DLD1 (cell line): ENCODE measurements around the gene EPGN.

Source experiments
- in situ Hi-C: cut with HindIII; loops from 2 replicates; pipeline ENCODE4 v1.10.0; 2017; ENCODE audit warnings: low sequenced_read_pairs

The EPGN gene

GRCh38 chr4:74307170-74307569, 1.1 kb upstream of the EPGN start:
- in situ Hi-C loops, result loop anchor here (25.0 kb wide), 1 partner anchor 120 kb away; no protein-coding TSS in a partner anchor

- in situ Hi-C loops, result loop anchor here (25.0 kb wide), 1 partner anchor 122 kb away; no protein-coding TSS in a partner anchor
Measured at GRCh38 chr4:74309223-74309622, 953 bp downstream of the EPGN start.

- in situ Hi-C loops, result loop anchor here (25.0 kb wide), 1 partner anchor 125 kb away; no protein-coding TSS in a partner anchor
Measured at GRCh38 chr4:74311696-74312313, 3.5 kb downstream of the EPGN start.

GRCh38 chr4:74314329-74314728, 6.1 kb downstream of the EPGN start:
- in situ Hi-C loops, result loop anchor here (25.0 kb wide), 1 partner anchor 127 kb away; no protein-coding TSS in a partner anchor

GRCh38 chr4:74314944-74315343, 6.7 kb downstream of the EPGN start:
- in situ Hi-C loops, result loop anchor here (25.0 kb wide), 1 partner anchor 128 kb away; no protein-coding TSS in a partner anchor

- in situ Hi-C loops, result loop anchor here (25.0 kb wide), 1 partner anchor 128 kb away; no protein-coding TSS in a partner anchor
Measured at GRCh38 chr4:74315376-74315775, 7.1 kb downstream of the EPGN start.

GRCh38 chr4:74316397-74316796, 8.1 kb downstream of the EPGN start:
- in situ Hi-C loops, result loop anchor here (25.0 kb wide), 1 partner anchor 129 kb away; no protein-coding TSS in a partner anchor

GRCh38 chr4:74317616-74318246, 9.5 kb downstream of the EPGN start:
- in situ Hi-C loops, result loop anchor here (25.0 kb wide), 1 partner anchor 130 kb away; no protein-coding TSS in a partner anchor

- in situ Hi-C loops, result loop anchor here (25.0 kb wide), 1 partner anchor 131 kb away; no protein-coding TSS in a partner anchor
Measured at GRCh38 chr4:74318276-74318675, 10.0 kb downstream of the EPGN start.

- in situ Hi-C loops, result loop anchor here (25.0 kb wide), 1 partner anchor 132 kb away; no protein-coding TSS in a partner anchor
Measured at GRCh38 chr4:74319470-74319869, 11.2 kb downstream of the EPGN start.

GRCh38 chr4:74320559-74321118, 12.4 kb downstream of the EPGN start:
- in situ Hi-C loops, result loop anchor here (25.0 kb wide), 1 partner anchor 133 kb away; no protein-coding TSS in a partner anchor

- in situ Hi-C loops, result loop anchor here (25.0 kb wide), 1 partner anchor 135 kb away; no protein-coding TSS in a partner anchor
Measured at GRCh38 chr4:74322301-74322700, 14.0 kb downstream of the EPGN start.

GRCh38 chr4:74323663-74324062, 15.4 kb downstream of the EPGN start:
- in situ Hi-C loops, result loop anchor here (25.0 kb wide), 1 partner anchor 136 kb away; no protein-coding TSS in a partner anchor

- in situ Hi-C loops, result loop anchor here (25.0 kb wide), 1 partner anchor 137 kb away; no protein-coding TSS in a partner anchor
Measured at GRCh38 chr4:74324262-74324661, 16.0 kb downstream of the EPGN start.

GRCh38 chr4:74325886-74326285, 17.6 kb downstream of the EPGN start:
- in situ Hi-C loops, result no loop called here

- in situ Hi-C loops, result no loop called here
Measured at GRCh38 chr4:74327762-74328161, 19.5 kb downstream of the EPGN start.

GRCh38 chr4:74328501-74328900, 20.2 kb downstream of the EPGN start:
- in situ Hi-C loops, result no loop called here

- in situ Hi-C loops, result no loop called here
Measured at GRCh38 chr4:74329307-74329706, 21.0 kb downstream of the EPGN start.

GRCh38 chr4:74330295-74330750, 22.1 kb downstream of the EPGN start:
- in situ Hi-C loops, result no loop called here

GRCh38 chr4:74331252-74331651, 23.0 kb downstream of the EPGN start:
- in situ Hi-C loops, result no loop called here

- in situ Hi-C loops, result no loop called here
Measured at GRCh38 chr4:74331944-74332343, 23.7 kb downstream of the EPGN start.
